Measurements from ENCODE around the gene TMEM40.
"Not testable (repeated sequence)": the region's sequence is repeated elsewhere in the genome, so short reads cannot be mapped to it uniquely, and the experiment has no call there.

TMEM40 gene

GRCh38 chr3:12759097-12759679 lies at the start of gene TMEM40:
Gene TMEM40, minus strand, starts transcription at chr3:12759259. Its CDS starts 9,427 bp downstream, at chr3:12749832.
- no peak for DNase-seq (ENCODE audit: low read depth in 1 of 2, low spot score in 1 of 2)

GRCh38 chr3:12808587-12808986 lies 49.5 kb upstream of the TMEM40 start:
- DNase-seq (ENCODE audit: low read depth in 1 of 2, low spot score in 1 of 2): no peak

- DNase-seq (ENCODE audit: low read depth in 1 of 2, low spot score in 1 of 2): no peak
Measured at GRCh38 chr3:12807601-12808359, 48.7 kb upstream of the TMEM40 start.

- no peak for DNase-seq (ENCODE audit: low read depth in 1 of 2, low spot score in 1 of 2)
Measured at GRCh38 chr3:12807066-12807465, 48.0 kb upstream of the TMEM40 start.

GRCh38 chr3:12803371-12803770 lies 44.3 kb upstream of the TMEM40 start:
- no peak for DNase-seq (ENCODE audit: low read depth in 1 of 2, low spot score in 1 of 2)

- no peak for DNase-seq (ENCODE audit: low read depth in 1 of 2, low spot score in 1 of 2)
Measured at GRCh38 chr3:12799525-12800440, 40.7 kb upstream of the TMEM40 start.

- no peak for DNase-seq (ENCODE audit: low read depth in 1 of 2, low spot score in 1 of 2)
Measured at GRCh38 chr3:12798559-12799179, 39.6 kb upstream of the TMEM40 start.

GRCh38 chr3:12797892-12798558 lies 39.0 kb upstream of the TMEM40 start:
- DNase-seq (ENCODE audit: low read depth in 1 of 2, low spot score in 1 of 2): no peak

- no peak for DNase-seq (ENCODE audit: low read depth in 1 of 2, low spot score in 1 of 2)
Measured at GRCh38 chr3:12797124-12797891, 38.2 kb upstream of the TMEM40 start.

GRCh38 chr3:12796171-12797123 lies 37.4 kb upstream of the TMEM40 start, which contains the start of gene CAND2:
Gene CAND2, plus strand, starts transcription at chr3:12796680. Its CDS starts 41 bp downstream, at chr3:12796721.
- DNase-seq (ENCODE audit: low read depth in 1 of 2, low spot score in 1 of 2): peak in 1 of 2 donors; percentile 11

GRCh38 chr3:12793701-12794100 lies 34.6 kb upstream of the TMEM40 start:
- no peak for DNase-seq (ENCODE audit: low read depth in 1 of 2, low spot score in 1 of 2)

GRCh38 chr3:12791430-12791829 lies 32.4 kb upstream of the TMEM40 start:
- DNase-seq (ENCODE audit: low read depth in 1 of 2, low spot score in 1 of 2): no peak

GRCh38 chr3:12787967-12788690 lies 29.1 kb upstream of the TMEM40 start:
- DNase-seq (ENCODE audit: low read depth in 1 of 2, low spot score in 1 of 2): not testable (repeated sequence)

- peak; percentile 21 to 53 for DNase-seq (ENCODE audit: low read depth in 1 of 2, low spot score in 1 of 2)
Measured at GRCh38 chr3:12787346-12787745, 28.3 kb upstream of the TMEM40 start.

- DNase-seq (ENCODE audit: low read depth in 1 of 2, low spot score in 1 of 2): no peak
Measured at GRCh38 chr3:12785096-12785495, 26.0 kb upstream of the TMEM40 start.

GRCh38 chr3:12782172-12782815 lies 23.2 kb upstream of the TMEM40 start:
- DNase-seq (ENCODE audit: low read depth in 1 of 2, low spot score in 1 of 2): no peak

GRCh38 chr3:12780751-12781150 lies 21.7 kb upstream of the TMEM40 start:
- DNase-seq (ENCODE audit: low read depth in 1 of 2, low spot score in 1 of 2): no peak

GRCh38 chr3:12777171-12777570 lies 18.1 kb upstream of the TMEM40 start:
- no peak for DNase-seq (ENCODE audit: low read depth in 1 of 2, low spot score in 1 of 2)
